T47D (cell line): ENCODE measurements around the gene ZNF341.
"Not testable (repeated sequence)": the region's sequence is repeated elsewhere in the genome, so short reads cannot be mapped to it uniquely, and the experiment has no call there.

Source experiments
- DNase-seq, 2 experiments: peaks; one replicate each; pipeline versions ENCODE4 v3.0.0 to v3.0.0-alpha.2; 2011 to 2012; ENCODE audit warnings: low read depth in 1 of 2, low spot score in 1 of 2
- JUND ChIP-seq: IDR thresholded peaks from 2 replicates; pipeline ENCODE4 v1.6.1; 2012; ENCODE audit warnings: low read depth
- in situ Hi-C: cut with HindIII; loops from 2 replicates; pipeline ENCODE4 v1.10.0; 2016; ENCODE audit warnings: low sequenced_read_pairs, low pct_unique_long_range_greater_than_20kb

ZNF341 gene

GRCh38 chr20:33693741-33694638 lies 37.8 kb upstream of the ZNF341 start:
- TF ChIP-seq JUND, result no peak
- no peak for DNase-seq
- in situ Hi-C loops, result no loop called here

DNA sequence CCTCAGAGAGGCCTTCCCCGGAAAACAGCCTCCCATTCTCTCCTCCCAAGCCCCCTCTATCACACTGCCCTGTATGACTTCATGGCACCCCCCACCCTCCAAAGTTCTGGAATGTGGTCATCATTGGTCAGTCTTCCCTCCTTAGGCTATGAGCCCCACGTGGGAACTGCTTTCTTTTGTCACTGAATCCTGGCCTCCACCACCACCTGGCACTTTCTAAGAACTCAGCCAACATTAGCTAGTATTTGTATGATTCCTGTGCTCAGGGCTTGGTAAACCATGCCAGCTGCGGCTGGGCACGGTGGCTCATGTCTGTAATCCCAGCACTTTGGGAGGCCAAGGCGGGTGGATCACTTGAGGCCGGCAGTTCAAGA lies 37.2 kb upstream of the ZNF341 start:
- in situ Hi-C loops, result no loop called here
- no peak for TF ChIP-seq JUND
- no peak for DNase-seq

DNA sequence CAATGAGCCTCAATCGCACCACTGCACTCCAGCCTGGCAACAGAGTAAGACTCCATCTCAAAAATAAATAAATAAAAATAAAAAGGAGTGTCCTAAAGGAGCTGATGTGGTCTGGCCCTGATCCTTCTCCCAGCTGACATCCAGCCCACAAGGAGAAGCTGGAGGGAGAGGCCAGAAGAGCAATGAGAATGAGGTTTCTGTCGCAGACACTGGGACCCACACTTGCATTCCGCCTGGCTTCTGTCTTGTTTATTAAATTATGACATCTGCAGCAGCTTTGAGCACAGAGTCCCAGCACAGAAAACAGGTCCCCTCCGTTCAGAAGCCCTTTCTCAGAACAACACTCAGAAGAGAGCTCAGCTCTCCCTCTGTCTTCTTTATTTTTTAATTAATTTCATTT lies 35.3 kb upstream of the ZNF341 start:
- DNase-seq, result no peak
- in situ Hi-C loops, result no loop called here
- TF ChIP-seq JUND, result no peak

GRCh38 chr20:33697129-33697528 lies 34.7 kb upstream of the ZNF341 start:
- no peak for DNase-seq
- no peak for TF ChIP-seq JUND
- in situ Hi-C loops, result no loop called here

- in situ Hi-C loops, result not testable (repeated sequence)
These were observed 32.8 kb upstream of the ZNF341 start for GRCh38 chr20:33698966-33699365.

GRCh38 chr20:33700696-33701441 lies 30.9 kb upstream of the ZNF341 start:
- in situ Hi-C loops, DNase-seq: not testable (repeated sequence)

More at GRCh38 chr20:33698966-33699365, 32.8 kb upstream of the ZNF341 start:
- not testable (repeated sequence) for DNase-seq

GRCh38 chr20:33701629-33702450 lies 30.0 kb upstream of the ZNF341 start:
- no peak for TF ChIP-seq JUND
- in situ Hi-C loops, result no loop called here
- DNase-seq, result no peak

DNA sequence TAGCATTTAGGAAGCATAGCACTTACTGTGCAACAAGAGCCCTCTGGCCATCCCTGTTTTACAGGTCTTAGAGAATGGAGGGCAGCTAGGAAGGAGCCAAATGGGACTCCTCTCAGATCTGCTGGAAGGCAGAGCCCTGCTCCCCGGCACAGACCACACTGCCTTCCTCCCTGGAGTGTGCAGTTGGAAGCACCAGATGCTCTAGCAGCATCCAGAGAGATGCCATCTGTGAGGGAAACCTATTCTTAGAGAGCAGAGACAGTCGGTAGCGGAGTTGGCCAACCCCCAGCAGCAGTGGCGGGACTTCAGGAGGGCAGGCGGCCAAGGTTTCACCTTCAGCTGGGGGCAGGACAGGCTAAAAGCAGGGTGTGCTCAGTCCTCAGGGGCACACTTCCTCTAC lies 28.9 kb upstream of the ZNF341 start:
- in situ Hi-C loops, result no loop called here
- no peak for TF ChIP-seq JUND
- DNase-seq, result peak; percentile 55 to 60

GRCh38 chr20:33703498-33704137 lies 28.2 kb upstream of the ZNF341 start:
- in situ Hi-C loops, result no loop called here
- no peak for TF ChIP-seq JUND
- DNase-seq, result no peak

DNA sequence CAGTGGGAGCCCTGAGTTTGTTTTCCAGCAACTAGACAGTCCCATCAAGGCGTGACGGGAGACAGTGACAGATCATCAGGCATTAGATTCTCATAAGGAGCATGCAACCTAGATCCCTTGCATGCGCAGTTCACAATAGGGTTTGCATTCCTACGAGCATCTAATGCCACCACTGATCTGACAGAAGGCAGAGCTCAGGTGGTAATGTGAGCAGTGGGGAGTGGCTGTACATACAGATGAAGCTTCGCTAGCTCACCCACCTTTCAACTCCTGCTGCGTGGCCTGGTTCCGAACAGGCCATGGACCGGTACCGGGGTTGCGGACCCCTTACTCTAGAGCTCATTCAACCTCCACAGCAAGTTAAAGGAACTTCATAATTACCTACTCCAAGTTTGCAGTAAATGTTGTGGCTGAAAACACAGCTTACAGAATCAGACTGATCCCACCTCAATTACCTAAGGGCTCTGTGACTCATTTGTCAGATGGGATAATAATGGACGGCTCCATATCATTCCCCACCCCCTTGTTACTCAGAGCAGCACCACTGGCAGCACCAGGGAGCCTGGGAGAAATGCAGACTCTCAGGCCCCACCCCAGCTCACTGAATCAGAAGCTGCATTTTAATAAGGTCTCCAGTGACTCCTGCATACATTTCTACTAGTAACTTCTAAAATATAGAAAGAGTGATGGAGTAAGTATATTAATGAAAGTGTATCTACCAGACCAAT lies 27.4 kb upstream of the ZNF341 start:
- no peak for TF ChIP-seq JUND
- in situ Hi-C loops, result no loop called here
- no peak for DNase-seq

GRCh38 chr20:33707668-33708067 lies 24.1 kb upstream of the ZNF341 start:
- no peak for DNase-seq
- in situ Hi-C loops, result no loop called here
- TF ChIP-seq JUND, result no peak

DNA sequence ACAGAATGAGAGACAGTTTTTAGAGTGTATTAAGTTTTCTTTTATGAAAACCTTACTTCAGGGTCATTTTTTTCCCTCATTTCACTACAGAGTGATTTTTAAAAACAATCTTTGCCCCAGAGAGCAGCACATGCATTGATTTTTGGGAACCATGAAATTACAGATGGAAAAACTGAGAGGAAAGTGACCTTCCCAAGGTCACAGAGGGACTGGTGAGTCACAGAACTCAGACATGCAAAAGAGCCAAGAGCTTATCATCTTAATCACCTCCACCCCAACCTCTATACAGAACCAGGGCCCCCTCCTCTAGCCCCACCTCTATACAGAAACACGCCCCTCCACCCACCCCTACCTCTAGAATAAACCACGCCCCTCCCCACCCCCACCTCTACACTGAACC lies 22.4 kb upstream of the ZNF341 start:
- no peak for DNase-seq
- TF ChIP-seq JUND, result no peak
- in situ Hi-C loops, result no loop called here
